ENCODE data around the gene MADD.

GRCh38 chr11:47248304-47248663, 21.6 kb upstream of the MADD start:
- TF ChIP-seq EZH2 (IDR thresholded peaks at IDR 0.05; ENCODE audit: borderline replicate concordance, insufficient read depth, low read length, poor library complexity, severe bottlenecking) (no peak), CTCF (IDR thresholded peaks at IDR 0.05; ENCODE audit: poor library complexity, severe bottlenecking) (no peak), POLR2AphosphoS5 (IDR thresholded peaks at IDR 0.05) (no peak), TAF1 (IDR thresholded peaks at IDR 0.05; ENCODE audit: low read depth) (no peak), RAD21 (conservative IDR thresholded peaks at IDR 0.05) (no peak), SMC3 (conservative IDR thresholded peaks at IDR 0.05; ENCODE audit: poor library complexity) (no peak)
